SK-N-SH treated with all-trans-retinoic acid at 6 μM for 48 hours (cell line): ENCODE results near the gene ZDHHC19.

Source experiments
- ATAC-seq: fragments of 200-7000 bp; cut with Tn5 transposase; 3 replicates; pipeline ENCODE4 v1.9.1; 2020; ENCODE audit warnings: mild to moderate bottlenecking, moderate library complexity
- ARNTL ChIP-seq: fragments of 450-650 bp; formaldehyde crosslinking; IDR thresholded peaks from 2 replicates; pipeline ENCODE4 v1.5.0; 2020; ENCODE audit warnings: low read depth, mild to moderate bottlenecking, moderate library complexity, borderline replicate concordance
- BACH2 ChIP-seq: fragments of 250-450 bp; sonication (Bioruptor Pico); IDR thresholded peaks from 2 replicates; pipeline ENCODE4 v1.9.0; 2021; ENCODE audit warnings: mild to moderate bottlenecking, borderline replicate concordance
- CSDC2 ChIP-seq: fragments of 250-450 bp; sonication (Bioruptor Pico); IDR thresholded peaks from 2 replicates; pipeline ENCODE4 v1.5.0; 2020; ENCODE audit warnings: mild to moderate bottlenecking, moderate library complexity
- ESRRG ChIP-seq: fragments of 250-450 bp; sonication (Bioruptor Pico); IDR thresholded peaks from 2 replicates; pipeline ENCODE4 v1.6.1; 2021; ENCODE audit warnings: mild to moderate bottlenecking
- GLIS3 ChIP-seq: fragments of 250-450 bp; sonication (Bioruptor Pico); IDR thresholded peaks from 2 replicates; pipeline ENCODE4 v1.5.0; 2020; ENCODE audit warnings: mild to moderate bottlenecking, moderate library complexity
- ISL1 ChIP-seq: fragments of 250-450 bp; sonication (Bioruptor Pico); IDR thresholded peaks from 2 replicates; pipeline ENCODE4 v2.1.2; 2022; ENCODE audit warnings: mild to moderate bottlenecking, moderate library complexity
- OSR1 ChIP-seq: fragments of 250-450 bp; sonication (Bioruptor Pico); IDR thresholded peaks from 2 replicates; pipeline ENCODE4 v1.8.0; 2022; ENCODE audit warnings: moderate library complexity, mild to moderate bottlenecking, inconsistent platforms
- PPARA ChIP-seq: fragments of 250-450 bp; sonication (Bioruptor Pico); IDR thresholded peaks from 2 replicates; pipeline ENCODE4 v1.5.0; 2020; ENCODE audit warnings: mild to moderate bottlenecking, borderline replicate concordance
- RARB ChIP-seq: fragments of 250-450 bp; sonication (Bioruptor Pico); IDR thresholded peaks from 2 replicates; pipeline ENCODE4 v1.8.0; 2021; ENCODE audit warnings: mild to moderate bottlenecking, moderate library complexity
- SNAI2 ChIP-seq: fragments of 250-450 bp; sonication (Bioruptor Pico); IDR thresholded peaks from 2 replicates; pipeline ENCODE4 v1.5.0; 2020; ENCODE audit warnings: mild to moderate bottlenecking, moderate library complexity
- TCF4 ChIP-seq: fragments of 250-450 bp; sonication (Bioruptor Pico); IDR thresholded peaks from 2 replicates; pipeline ENCODE4 v1.8.0; 2021; ENCODE audit warnings: mild to moderate bottlenecking, moderate library complexity, borderline replicate concordance
- TOX ChIP-seq: fragments of 250-450 bp; sonication (Bioruptor Pico); IDR thresholded peaks from 2 replicates; pipeline ENCODE4 v1.8.0; 2021; ENCODE audit warnings: mild to moderate bottlenecking, moderate library complexity, borderline replicate concordance
- ZFP30 ChIP-seq: fragments of 450-650 bp; formaldehyde crosslinking; IDR thresholded peaks from 2 replicates; pipeline ENCODE4 v1.5.0; 2022; ENCODE audit warnings: mild to moderate bottlenecking, moderate library complexity
- ZNF70 ChIP-seq: fragments of 450-650 bp; formaldehyde crosslinking; IDR thresholded peaks from 2 replicates; pipeline ENCODE4 v1.5.0; 2020; ENCODE audit warnings: mild to moderate bottlenecking, moderate library complexity
- ZNF8 ChIP-seq: fragments of 450-650 bp; formaldehyde crosslinking; IDR thresholded peaks from 2 replicates; pipeline ENCODE4 v1.5.0; 2020; ENCODE audit warnings: mild to moderate bottlenecking, moderate library complexity
- TF ChIP-seq, protein P1 (sequence below): fragments of 250-450 bp; sonication (Bioruptor Pico); IDR thresholded peaks from 2 replicates; pipeline ENCODE4 v1.8.0; 2021; ENCODE audit warnings: low read depth, mild to moderate bottlenecking, moderate library complexity, borderline replicate concordance
- TF ChIP-seq, protein P2 (sequence below): fragments of 250-450 bp; sonication (Bioruptor Pico); IDR thresholded peaks from 2 replicates; pipeline ENCODE4 v1.5.0; 2020; ENCODE audit warnings: mild to moderate bottlenecking, moderate library complexity
- TF ChIP-seq, protein P3 (sequence below): fragments of 250-450 bp; sonication (Bioruptor Pico); IDR thresholded peaks from 2 replicates; pipeline ENCODE4 v1.5.1; 2021; ENCODE audit warnings: mild to moderate bottlenecking, moderate library complexity
- TF ChIP-seq, protein P4 (sequence below): fragments of 250-450 bp; sonication (Bioruptor Pico); IDR thresholded peaks from 2 replicates; pipeline ENCODE4 v1.5.1; 2020; ENCODE audit warnings: low read depth, mild to moderate bottlenecking, moderate library complexity
- TF ChIP-seq, protein P5 (sequence below): fragments of 250-450 bp; sonication (Bioruptor Pico); IDR thresholded peaks from 2 replicates; pipeline ENCODE4 v1.8.0; 2020; ENCODE audit warnings: mild to moderate bottlenecking, moderate library complexity, borderline replicate concordance

The ZDHHC19 gene

DNA sequence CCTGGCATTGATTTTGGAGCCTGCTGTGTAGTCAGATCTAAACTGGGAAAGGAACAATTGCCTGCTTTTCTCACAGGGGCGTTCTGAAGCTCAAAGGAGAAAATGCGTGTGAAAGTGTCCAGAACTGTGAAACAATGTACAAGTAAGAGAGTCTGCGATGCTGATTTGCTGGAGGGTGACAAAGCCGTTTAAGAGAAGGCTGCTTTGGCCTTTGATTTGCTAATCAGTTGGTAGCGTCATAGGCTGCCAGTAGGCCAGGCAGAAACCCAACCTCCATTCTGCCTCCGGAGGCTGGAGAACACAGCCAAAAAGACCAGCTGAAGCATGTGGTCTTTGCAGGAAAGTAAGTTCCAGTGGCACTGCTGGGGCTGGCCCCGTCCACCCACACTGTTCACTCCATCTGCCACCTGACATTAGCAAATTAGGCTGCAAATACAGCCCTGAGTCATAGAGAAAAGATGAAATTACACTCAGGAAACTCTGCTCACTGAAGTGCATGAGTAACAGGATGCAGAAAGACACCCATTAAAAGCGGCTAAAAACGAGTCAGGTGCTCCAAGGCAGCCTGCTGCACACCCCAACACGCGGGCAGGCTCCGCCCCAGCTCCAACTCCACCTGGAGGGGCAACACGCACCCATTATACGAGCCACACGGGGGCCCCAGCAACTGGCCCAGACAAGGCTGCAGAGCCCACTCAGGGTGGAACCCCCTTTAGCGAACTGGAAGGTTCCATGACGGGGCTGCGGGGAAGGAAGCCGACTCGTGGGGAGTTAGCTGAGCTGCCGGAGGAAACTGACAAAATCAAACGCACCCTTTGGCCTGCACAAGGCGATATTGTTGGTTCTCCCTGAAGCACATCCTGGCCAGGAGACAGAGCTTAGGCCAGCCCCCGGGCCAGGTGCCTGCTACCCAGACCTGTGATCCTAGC is 31.6 kb downstream of the ZDHHC19 start (continued):
- TF ChIP-seq, protein P1, sequence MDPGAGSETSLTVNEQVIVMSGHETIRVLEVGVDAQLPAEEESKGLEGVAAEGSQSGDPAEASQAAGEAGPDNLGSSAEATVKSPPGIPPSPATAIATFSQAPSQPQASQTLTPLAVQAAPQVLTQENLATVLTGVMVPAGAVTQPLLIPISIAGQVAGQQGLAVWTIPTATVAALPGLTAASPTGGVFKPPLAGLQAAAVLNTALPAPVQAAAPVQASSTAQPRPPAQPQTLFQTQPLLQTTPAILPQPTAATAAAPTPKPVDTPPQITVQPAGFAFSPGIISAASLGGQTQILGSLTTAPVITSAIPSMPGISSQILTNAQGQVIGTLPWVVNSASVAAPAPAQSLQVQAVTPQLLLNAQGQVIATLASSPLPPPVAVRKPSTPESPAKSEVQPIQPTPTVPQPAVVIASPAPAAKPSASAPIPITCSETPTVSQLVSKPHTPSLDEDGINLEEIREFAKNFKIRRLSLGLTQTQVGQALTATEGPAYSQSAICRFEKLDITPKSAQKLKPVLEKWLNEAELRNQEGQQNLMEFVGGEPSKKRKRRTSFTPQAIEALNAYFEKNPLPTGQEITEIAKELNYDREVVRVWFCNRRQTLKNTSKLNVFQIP (CRISPR knock-in tag): no peak
- no peak for TF ChIP-seq TCF4 (CRISPR knock-in tag)
- TF ChIP-seq, all 23 proteins: peak for 0

DNA sequence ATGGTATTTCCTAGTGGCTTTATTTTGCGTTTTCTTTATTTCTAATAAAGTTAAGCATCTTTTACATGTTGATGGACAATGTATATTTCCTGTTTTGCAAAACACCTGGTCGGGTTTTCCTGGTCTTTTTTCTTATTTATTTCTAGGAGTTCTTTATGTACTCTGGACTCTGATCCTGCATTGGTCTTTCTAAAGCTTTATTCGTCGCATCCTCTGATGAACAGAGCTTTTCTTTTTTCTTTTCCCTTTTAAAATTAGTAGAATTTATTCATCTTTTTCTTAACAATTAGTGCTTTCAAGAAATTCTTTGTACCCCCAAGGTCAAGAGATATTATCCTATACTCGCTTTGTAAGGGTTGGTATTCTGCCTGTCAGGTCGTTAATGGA is 32.2 kb downstream of the ZDHHC19 start:
- no peak for ATAC-seq
- TF ChIP-seq, protein P2, sequence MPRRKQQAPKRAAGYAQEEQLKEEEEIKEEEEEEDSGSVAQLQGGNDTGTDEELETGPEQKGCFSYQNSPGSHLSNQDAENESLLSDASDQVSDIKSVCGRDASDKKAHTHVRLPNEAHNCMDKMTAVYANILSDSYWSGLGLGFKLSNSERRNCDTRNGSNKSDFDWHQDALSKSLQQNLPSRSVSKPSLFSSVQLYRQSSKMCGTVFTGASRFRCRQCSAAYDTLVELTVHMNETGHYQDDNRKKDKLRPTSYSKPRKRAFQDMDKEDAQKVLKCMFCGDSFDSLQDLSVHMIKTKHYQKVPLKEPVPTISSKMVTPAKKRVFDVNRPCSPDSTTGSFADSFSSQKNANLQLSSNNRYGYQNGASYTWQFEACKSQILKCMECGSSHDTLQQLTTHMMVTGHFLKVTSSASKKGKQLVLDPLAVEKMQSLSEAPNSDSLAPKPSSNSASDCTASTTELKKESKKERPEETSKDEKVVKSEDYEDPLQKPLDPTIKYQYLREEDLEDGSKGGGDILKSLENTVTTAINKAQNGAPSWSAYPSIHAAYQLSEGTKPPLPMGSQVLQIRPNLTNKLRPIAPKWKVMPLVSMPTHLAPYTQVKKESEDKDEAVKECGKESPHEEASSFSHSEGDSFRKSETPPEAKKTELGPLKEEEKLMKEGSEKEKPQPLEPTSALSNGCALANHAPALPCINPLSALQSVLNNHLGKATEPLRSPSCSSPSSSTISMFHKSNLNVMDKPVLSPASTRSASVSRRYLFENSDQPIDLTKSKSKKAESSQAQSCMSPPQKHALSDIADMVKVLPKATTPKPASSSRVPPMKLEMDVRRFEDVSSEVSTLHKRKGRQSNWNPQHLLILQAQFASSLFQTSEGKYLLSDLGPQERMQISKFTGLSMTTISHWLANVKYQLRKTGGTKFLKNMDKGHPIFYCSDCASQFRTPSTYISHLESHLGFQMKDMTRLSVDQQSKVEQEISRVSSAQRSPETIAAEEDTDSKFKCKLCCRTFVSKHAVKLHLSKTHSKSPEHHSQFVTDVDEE (CRISPR knock-in tag): no peak
- TF ChIP-seq, protein P1 (CRISPR knock-in tag): no peak
- no peak for TF ChIP-seq ZNF70 (CRISPR knock-in tag)
- no peak for TF ChIP-seq PPARA (CRISPR knock-in tag)
- no peak for TF ChIP-seq SNAI2 (CRISPR knock-in tag)
- TF ChIP-seq ZFP30 (CRISPR knock-in tag): no peak
- TF ChIP-seq ZNF8: no peak
- no peak for TF ChIP-seq ARNTL (CRISPR knock-in tag)
- TF ChIP-seq GLIS3 (CRISPR knock-in tag): no peak
- TF ChIP-seq ESRRG (CRISPR knock-in tag): no peak
- no peak for TF ChIP-seq CSDC2

DNA sequence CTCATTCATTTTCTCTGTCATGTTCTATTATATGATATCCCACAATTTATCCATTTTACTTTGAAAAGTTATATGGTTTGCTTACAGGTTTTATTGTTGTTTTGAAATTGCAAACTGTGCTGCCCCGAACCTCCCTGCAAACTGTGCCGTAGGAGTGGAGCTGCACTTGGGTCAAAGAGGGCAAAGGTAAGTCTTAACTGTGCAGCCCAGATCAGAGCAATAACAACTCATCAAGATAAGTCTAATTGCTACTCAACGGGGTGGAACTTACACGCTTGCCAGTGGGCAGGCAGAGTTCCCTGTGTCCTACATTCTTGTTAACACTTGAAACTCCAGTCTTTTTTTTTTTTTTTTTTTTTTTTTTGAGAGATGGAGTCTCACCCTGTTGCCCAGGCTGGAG is 33.2 kb downstream of the ZDHHC19 start:
- ATAC-seq: no peak
- TF ChIP-seq ARNTL (CRISPR knock-in tag) (no peak), ZFP30 (CRISPR knock-in tag) (no peak), CSDC2 (no peak), ZNF8 (no peak), PPARA (CRISPR knock-in tag) (no peak), OSR1 (CRISPR knock-in tag) (no peak), SNAI2 (CRISPR knock-in tag) (no peak), TCF4 (CRISPR knock-in tag) (no peak), TOX (CRISPR knock-in tag) (no peak), ISL1 (CRISPR knock-in tag) (no peak), BACH2 (no peak), RARB (CRISPR knock-in tag) (no peak)
- TF ChIP-seq, protein P3, sequence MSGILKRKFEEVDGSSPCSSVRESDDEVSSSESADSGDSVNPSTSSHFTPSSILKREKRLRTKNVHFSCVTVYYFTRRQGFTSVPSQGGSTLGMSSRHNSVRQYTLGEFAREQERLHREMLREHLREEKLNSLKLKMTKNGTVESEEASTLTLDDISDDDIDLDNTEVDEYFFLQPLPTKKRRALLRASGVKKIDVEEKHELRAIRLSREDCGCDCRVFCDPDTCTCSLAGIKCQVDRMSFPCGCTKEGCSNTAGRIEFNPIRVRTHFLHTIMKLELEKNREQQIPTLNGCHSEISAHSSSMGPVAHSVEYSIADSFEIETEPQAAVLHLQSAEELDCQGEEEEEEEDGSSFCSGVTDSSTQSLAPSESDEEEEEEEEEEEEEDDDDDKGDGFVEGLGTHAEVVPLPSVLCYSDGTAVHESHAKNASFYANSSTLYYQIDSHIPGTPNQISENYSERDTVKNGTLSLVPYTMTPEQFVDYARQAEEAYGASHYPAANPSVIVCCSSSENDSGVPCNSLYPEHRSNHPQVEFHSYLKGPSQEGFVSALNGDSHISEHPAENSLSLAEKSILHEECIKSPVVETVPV (CRISPR knock-in tag): no peak
- TF ChIP-seq, protein P4, sequence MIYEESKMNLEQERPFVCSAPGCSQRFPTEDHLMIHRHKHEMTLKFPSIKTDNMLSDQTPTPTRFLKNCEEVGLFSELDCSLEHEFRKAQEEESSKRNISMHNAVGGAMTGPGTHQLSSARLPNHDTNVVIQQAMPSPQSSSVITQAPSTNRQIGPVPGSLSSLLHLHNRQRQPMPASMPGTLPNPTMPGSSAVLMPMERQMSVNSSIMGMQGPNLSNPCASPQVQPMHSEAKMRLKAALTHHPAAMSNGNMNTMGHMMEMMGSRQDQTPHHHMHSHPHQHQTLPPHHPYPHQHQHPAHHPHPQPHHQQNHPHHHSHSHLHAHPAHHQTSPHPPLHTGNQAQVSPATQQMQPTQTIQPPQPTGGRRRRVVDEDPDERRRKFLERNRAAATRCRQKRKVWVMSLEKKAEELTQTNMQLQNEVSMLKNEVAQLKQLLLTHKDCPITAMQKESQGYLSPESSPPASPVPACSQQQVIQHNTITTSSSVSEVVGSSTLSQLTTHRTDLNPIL (CRISPR knock-in tag): no peak
- TF ChIP-seq, protein P5, sequence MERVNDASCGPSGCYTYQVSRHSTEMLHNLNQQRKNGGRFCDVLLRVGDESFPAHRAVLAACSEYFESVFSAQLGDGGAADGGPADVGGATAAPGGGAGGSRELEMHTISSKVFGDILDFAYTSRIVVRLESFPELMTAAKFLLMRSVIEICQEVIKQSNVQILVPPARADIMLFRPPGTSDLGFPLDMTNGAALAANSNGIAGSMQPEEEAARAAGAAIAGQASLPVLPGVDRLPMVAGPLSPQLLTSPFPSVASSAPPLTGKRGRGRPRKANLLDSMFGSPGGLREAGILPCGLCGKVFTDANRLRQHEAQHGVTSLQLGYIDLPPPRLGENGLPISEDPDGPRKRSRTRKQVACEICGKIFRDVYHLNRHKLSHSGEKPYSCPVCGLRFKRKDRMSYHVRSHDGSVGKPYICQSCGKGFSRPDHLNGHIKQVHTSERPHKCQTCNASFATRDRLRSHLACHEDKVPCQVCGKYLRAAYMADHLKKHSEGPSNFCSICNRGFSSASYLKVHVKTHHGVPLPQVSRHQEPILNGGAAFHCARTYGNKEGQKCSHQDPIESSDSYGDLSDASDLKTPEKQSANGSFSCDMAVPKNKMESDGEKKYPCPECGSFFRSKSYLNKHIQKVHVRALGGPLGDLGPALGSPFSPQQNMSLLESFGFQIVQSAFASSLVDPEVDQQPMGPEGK (CRISPR knock-in tag): no peak
- TF ChIP-seq, protein P1 (CRISPR knock-in tag): no peak
- TF ChIP-seq, protein P2 (CRISPR knock-in tag): no peak
